HCT116 (cell line): ENCODE data around the gene SLC35F1. TPM values are rescaled to one million over a fixed set of nuclear protein-coding genes. Genes with fewer than 3 reads are reported as not detected.

Experiments
- ATAC-seq: fragments of 200-7000 bp; cut with Tn5 transposase; 2 replicates; pipeline ENCODE4 v1.9.1; 2020; ENCODE audit warnings: mild to moderate bottlenecking, moderate library complexity
- BruUV-seq: library from RNA; stranded (reverse); fragments of 400-500 nt; replicated peaks from 2 replicates; lab custom pipeline; 2021; lab: Mats Ljungman, UMichigan
- CTCF ChIA-PET: fragments of 300-600 bp; sonication (Branson Sonifier 250); formaldehyde crosslinking; loops from one replicate; lab custom pipeline; 2021; ENCODE audit warnings: antibody characterized with exemption; lab: Charles Lee
- POLR2A ChIA-PET: fragments of 300-600, 350-600 bp; sonication (Branson Sonifier 250); formaldehyde crosslinking; loops from one replicate; lab custom pipeline; 2021; ENCODE audit warnings: antibody characterized with exemption; lab: Charles Lee
- RAD21 ChIA-PET, 2 experiments: fragments of 300-600 bp; sonication (Branson Sonifier 250); formaldehyde crosslinking; loops; one replicate each; lab custom pipeline; 2023; ENCODE audit warnings: low total read pairs in 2 of 2; ENCODE audit not compliant: uncharacterized antibody in 2 of 2, unreplicated experiment in 2 of 2, low non-redundant PET in 1 of 2; lab: Charles Lee
- DNase-seq: peaks from one replicate; pipeline ENCODE4 v3.0.0-alpha.2; 2010; ENCODE audit warnings: low read depth, low spot score
- H2AFZ ChIP-seq: fragments of 200-600 bp; shearing (Covaris generic), sonication (generic); 2 replicates; pipeline ENCODE4 v1.6.1; 2017; ENCODE audit warnings: low read depth, mixed run types, mixed read lengths, antibody characterized with exemption, low read length; ENCODE audit not compliant: poor library complexity, severe bottlenecking
- H3K27ac ChIP-seq: 2 replicates; pipeline ENCODE4 v1.5.1; 2012; ENCODE audit warnings: low read depth, low read length
- H3K27me3 ChIP-seq: fragments of 200-600 bp; sonication (generic); 2 replicates; pipeline ENCODE4 v1.6.1; 2016; ENCODE audit warnings: mixed run types, low read length, mixed read lengths; ENCODE audit not compliant: insufficient read depth
- H3K36me3 ChIP-seq, 2 experiments: fragments of 200-500 bp in 1 of 2; fragments of 200-600 bp in 1 of 2; sonication (Bioruptor generic) in 1 of 2; sonication (generic) in 1 of 2; 2 replicates each; pipeline versions ENCODE4 v1.5.1 to v1.6.1; 2014 to 2016; ENCODE audit warnings: low read length in 2 of 2, inconsistent platforms in 1 of 2, mixed read lengths in 1 of 2, mixed run types in 1 of 2; ENCODE audit not compliant: insufficient read depth in 2 of 2, control insufficient read depth in 1 of 2
- H3K4me1 ChIP-seq, 2 experiments: fragments of 200-600 bp in 1 of 2; sonication (generic) in 1 of 2; 2 replicates each; pipeline versions ENCODE4 v1.5.1 to v1.6.1; 2012 to 2017; ENCODE audit warnings: low read length in 2 of 2, inconsistent platforms in 1 of 2, mild to moderate bottlenecking in 1 of 2, mixed read lengths in 1 of 2, mixed run types in 1 of 2, moderate library complexity in 1 of 2; ENCODE audit not compliant: insufficient read depth in 2 of 2, control insufficient read depth in 1 of 2
- H3K4me2 ChIP-seq: fragments of 200-600 bp; sonication (generic); 2 replicates; pipeline ENCODE4 v1.6.1; 2017; ENCODE audit warnings: mixed run types, low read length, mixed read lengths
- H3K4me3 ChIP-seq, 2 experiments: fragments of 200-600 bp in 1 of 2; sonication (generic) in 1 of 2; replicated peaks in 1 of 2; 2 replicates each; pipeline ENCODE4 v1.5.1; 2011 to 2016; ENCODE audit warnings: low read length in 2 of 2, control low read depth in 1 of 2, low read depth in 1 of 2, mild to moderate bottlenecking in 1 of 2, mixed read lengths in 1 of 2, mixed run types in 1 of 2
- H3K79me2 ChIP-seq: fragments of 200-600 bp; sonication (generic); 2 replicates; pipeline ENCODE4 v1.6.1; 2017; ENCODE audit warnings: mild to moderate bottlenecking, mixed run types, low read length, moderate library complexity, mixed read lengths; ENCODE audit not compliant: insufficient read depth
- H3K9ac ChIP-seq: fragments of 200-600 bp; sonication (generic); 2 replicates; pipeline ENCODE4 v1.6.1; 2016; ENCODE audit warnings: low read length, mixed read lengths
- H3K9me2 ChIP-seq: fragments of 200-600 bp; sonication (generic), shearing (Covaris generic); 2 replicates; pipeline ENCODE4 v1.6.1; 2017; ENCODE audit warnings: mixed run types, mild to moderate bottlenecking, moderate library complexity; ENCODE audit not compliant: insufficient read depth
- H3K9me3 ChIP-seq, 2 experiments: fragments of 200-500 bp in 1 of 2; fragments of 200-600 bp in 1 of 2; sonication (Bioruptor generic) in 1 of 2; sonication (generic) in 1 of 2; 2 replicates each; pipeline ENCODE4 v1.6.1; 2014 to 2017; ENCODE audit warnings: low read length in 2 of 2, mixed read lengths in 2 of 2, inconsistent platforms in 1 of 2, low read depth in 1 of 2, mild to moderate bottlenecking in 1 of 2, mixed run types in 1 of 2, moderate library complexity in 1 of 2; ENCODE audit not compliant: control insufficient read depth in 1 of 2, insufficient read depth in 1 of 2
- H4K20me1 ChIP-seq: fragments of 200-600 bp; sonication (generic), shearing (Covaris generic); 2 replicates; pipeline ENCODE4 v1.6.1; 2017; ENCODE audit warnings: mixed run types, mild to moderate bottlenecking, moderate library complexity; ENCODE audit not compliant: insufficient read depth
- CEBPB ChIP-seq: IDR thresholded peaks from 2 replicates; pipeline ENCODE4 v1.6.1; 2012; ENCODE audit warnings: low read depth
- CTCF ChIP-seq, 3 experiments: fragments of 200-600 bp in 1 of 3; sonication (generic) in 1 of 3; IDR thresholded peaks in 2 of 3; conservative IDR thresholded peaks in 1 of 3; 2 replicates each; pipeline ENCODE4 v1.5.1; 2012 to 2017; ENCODE audit warnings: low read depth in 2 of 3, low read length in 2 of 3, antibody characterized with exemption in 1 of 3, borderline replicate concordance in 1 of 3, control low read depth in 1 of 3, mild to moderate bottlenecking in 1 of 3, mixed read lengths in 1 of 3, mixed run types in 1 of 3, moderate library complexity in 1 of 3; ENCODE audit not compliant: insufficient read depth in 1 of 3
- EZH2phosphoT487 ChIP-seq: fragments of 200-600 bp; IDR thresholded peaks from 2 replicates; pipeline ENCODE4 v1.6.1; 2018; ENCODE audit warnings: antibody characterized with exemption, borderline replicate concordance
- FOSL1 ChIP-seq: IDR thresholded peaks from 2 replicates; pipeline ENCODE4 v1.6.1; 2012; ENCODE audit warnings: low read depth
- JUND ChIP-seq: IDR thresholded peaks from 2 replicates; pipeline ENCODE4 v1.6.1; 2012
- MAX ChIP-seq: IDR thresholded peaks from 2 replicates; pipeline ENCODE4 v1.6.1; 2012
- RAD21 ChIP-seq: IDR thresholded peaks from 2 replicates; pipeline ENCODE4 v1.6.1; 2012; ENCODE audit warnings: low read depth, mild to moderate bottlenecking
- REST ChIP-seq: IDR thresholded peaks from 2 replicates; pipeline ENCODE4 v1.6.1; 2012; ENCODE audit warnings: low read depth
- ZNF274 ChIP-seq: fragments of 200-500 bp; sonication (Bioruptor generic); IDR thresholded peaks from 2 replicates; pipeline ENCODE4 v1.6.1; 2014; ENCODE audit warnings: mild to moderate bottlenecking, low read depth, low read length, inconsistent platforms
- intact Hi-C: fragments of 100-400 bp; cut with micrococcal nuclease; formaldehyde crosslinking; loops from 2 replicates; pipeline ENCODE4 v1.10.0; 2022
- total RNA-seq: library from RNA; stranded (reverse); gene quantifications from one replicate; pipeline ENCODE4 v1.2.1, GENCODE V29; 2021; ENCODE audit not compliant: unreplicated experiment

The SLC35F1 gene
- total RNA-seq, 1 experiment from 2014 or later: 0.07 TPM

- ATAC-seq: no peak
- Histone ChIP-seq H2AFZ (no peak overlapping the region), H3K36me3 (no peaks in the 10 kb centered on the region), H3K9me2 (no peaks in the 10 kb centered on the region), H4K20me1 (no peaks in the 10 kb centered on the region), H3K4me1 (no peaks in the 10 kb centered on the region), H3K79me2 (no peaks in the 10 kb centered on the region), H3K4me3 (no peak overlapping the region), H3K27me3 (no peaks in the 10 kb centered on the region), H3K27ac (no peak overlapping the region), H3K4me2 (no peak overlapping the region), H3K9me3 (no peaks in the 10 kb centered on the region), H3K9ac (no peak overlapping the region)
- ChIA-PET CTCF (no interaction called here), RAD21 (no interaction called here), POLR2A (no interaction called here)
- no peak for DNase-seq
- no TSS peak for BruUV-seq
- TF ChIP-seq RAD21 (no peak), EZH2phosphoT487 (no peak), FOSL1 (no peak), CTCF (IDR thresholded peaks at IDR 0.05 in 2 of 3, conservative IDR thresholded peaks at IDR 0.05 in 1 of 3; ENCODE audit: borderline replicate concordance in 1 of 3, insufficient read depth in 1 of 3, low read depth in 2 of 3, low read length in 2 of 3) (no peak), REST (no peak), CEBPB (no peak), ZNF274 (no peak), MAX (no peak), JUND (no peak)
- intact Hi-C loops: no loop called here
Observed at GRCh38 chr6:118086159-118086558, 179.1 kb downstream of the SLC35F1 start.
